Lower leg skin (tissue), 4 donors: ENCODE results near the gene PLEKHG7. TPM values are rescaled to one million over a fixed set of nuclear protein-coding genes. Genes with fewer than 3 reads are reported as not detected.

Experiments used
- DNase-seq, 2 donors: peaks; one replicate each; pipeline ENCODE4 v3.0.0-alpha.2; 2019; ENCODE audit warnings: low spot score in 2 of 2
- H3K4me3 ChIP-seq: fragments of 200-600 bp; sonication (generic); 2 replicates; pipeline ENCODE4 v1.5.1; 2017; ENCODE audit warnings: mild to moderate bottlenecking, low read depth; ENCODE audit not compliant: poor library complexity, severe bottlenecking
- POLR2A ChIP-seq, 2 donors: fragments of 450-650 bp; IDR thresholded peaks; one replicate each; pipeline ENCODE4 v1.6.1; 2016 to 2017; ENCODE audit warnings: antibody characterized with exemption in 2 of 2, mild to moderate bottlenecking in 1 of 2, moderate library complexity in 1 of 2
- WGBS, 2 donors: methylation state at CpG; one replicate each; pipeline ENCODE4 v1.1.5; 2018; 5-methylcytosine and 5-hydroxymethylcytosine counted together
- intact Hi-C: fragments of 100-400 bp; cut with DNase I; formaldehyde crosslinking; loops from one replicate; pipeline ENCODE4 v1.15.0; 2023; ENCODE audit warnings: low total_unique reads
- total RNA-seq, 4 donors: library from RNA; depleted of rRNA; stranded (reverse); fragments of >200 nt; gene quantifications; one replicate each; pipeline ENCODE4 v1.1.0, GENCODE V29; 2016
- TF ChIP-seq, protein P1 (sequence below), 3 donors: fragments of 450-650 bp; IDR thresholded peaks; one replicate each; pipeline ENCODE4 v1.5.1; 2016; ENCODE audit warnings: antibody characterized with exemption in 3 of 3, mild to moderate bottlenecking in 3 of 3, moderate library complexity in 2 of 3

Gene PLEKHG7
- total RNA-seq, 4 donors from 2014 or later = not detected

DNA sequence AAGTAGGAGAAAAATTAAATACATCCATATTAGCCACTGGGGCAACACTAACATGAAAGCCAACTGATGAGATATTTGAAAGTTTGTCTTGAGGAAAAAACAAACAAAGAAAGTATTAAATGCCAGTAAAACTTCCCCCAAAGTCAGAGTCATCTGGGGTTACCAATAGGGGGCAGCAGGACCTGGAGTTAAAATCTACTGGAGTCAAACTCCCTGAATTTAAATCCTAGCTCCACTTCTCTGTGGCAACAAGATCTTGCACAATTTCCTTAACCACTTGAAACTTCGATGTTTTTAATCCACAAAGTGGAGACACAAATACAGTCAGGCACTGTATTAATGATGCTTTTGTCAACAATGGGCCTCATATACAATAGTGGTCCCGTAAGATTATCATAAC lies 14.4 kb downstream of the PLEKHG7 start:
- TF ChIP-seq POLR2A (IDR thresholded peaks at IDR 0.05) = no peak
- 69 to 79% methylated on average over 2 of the region's 2 CpGs for WGBS, 2 donors
- no peak for DNase-seq
- intact Hi-C loops = no loop called here
- no peak overlapping the region for H3K4me3 ChIP-seq

DNA sequence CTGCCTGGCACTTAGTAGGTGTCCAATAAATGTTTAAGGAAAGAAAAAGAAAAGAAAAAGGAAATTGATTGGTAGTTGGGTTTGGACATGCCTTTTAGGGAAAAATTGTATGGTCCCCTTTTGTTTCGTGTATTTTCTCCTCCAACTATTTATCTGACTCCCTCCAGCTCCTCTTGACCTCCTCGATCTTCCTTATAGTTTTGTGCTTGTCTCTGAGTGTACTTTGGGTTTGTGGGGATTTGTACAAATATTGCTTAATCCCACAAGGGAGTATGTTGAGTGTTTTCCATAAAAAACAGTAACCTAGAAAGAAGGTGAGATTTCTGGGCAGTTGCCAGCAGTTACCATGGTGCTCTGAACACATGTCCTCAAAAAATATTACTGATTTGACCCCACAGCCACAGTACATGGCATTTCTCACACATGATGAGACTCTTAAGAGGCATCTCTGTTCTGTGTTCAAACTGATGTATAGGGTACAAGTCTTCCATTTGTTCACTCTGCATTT lies 15.7 kb downstream of the PLEKHG7 start:
- no peak for DNase-seq
- 85 to 94% methylated on average over 2 of the region's 2 CpGs for WGBS, 2 donors
- intact Hi-C loops = no loop called here
- no peak overlapping the region for H3K4me3 ChIP-seq
- TF ChIP-seq, protein P1, sequence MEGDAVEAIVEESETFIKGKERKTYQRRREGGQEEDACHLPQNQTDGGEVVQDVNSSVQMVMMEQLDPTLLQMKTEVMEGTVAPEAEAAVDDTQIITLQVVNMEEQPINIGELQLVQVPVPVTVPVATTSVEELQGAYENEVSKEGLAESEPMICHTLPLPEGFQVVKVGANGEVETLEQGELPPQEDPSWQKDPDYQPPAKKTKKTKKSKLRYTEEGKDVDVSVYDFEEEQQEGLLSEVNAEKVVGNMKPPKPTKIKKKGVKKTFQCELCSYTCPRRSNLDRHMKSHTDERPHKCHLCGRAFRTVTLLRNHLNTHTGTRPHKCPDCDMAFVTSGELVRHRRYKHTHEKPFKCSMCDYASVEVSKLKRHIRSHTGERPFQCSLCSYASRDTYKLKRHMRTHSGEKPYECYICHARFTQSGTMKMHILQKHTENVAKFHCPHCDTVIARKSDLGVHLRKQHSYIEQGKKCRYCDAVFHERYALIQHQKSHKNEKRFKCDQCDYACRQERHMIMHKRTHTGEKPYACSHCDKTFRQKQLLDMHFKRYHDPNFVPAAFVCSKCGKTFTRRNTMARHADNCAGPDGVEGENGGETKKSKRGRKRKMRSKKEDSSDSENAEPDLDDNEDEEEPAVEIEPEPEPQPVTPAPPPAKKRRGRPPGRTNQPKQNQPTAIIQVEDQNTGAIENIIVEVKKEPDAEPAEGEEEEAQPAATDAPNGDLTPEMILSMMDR (IDR thresholded peaks at IDR 0.05) = no peak
- TF ChIP-seq POLR2A (IDR thresholded peaks at IDR 0.05) = no peak

DNA sequence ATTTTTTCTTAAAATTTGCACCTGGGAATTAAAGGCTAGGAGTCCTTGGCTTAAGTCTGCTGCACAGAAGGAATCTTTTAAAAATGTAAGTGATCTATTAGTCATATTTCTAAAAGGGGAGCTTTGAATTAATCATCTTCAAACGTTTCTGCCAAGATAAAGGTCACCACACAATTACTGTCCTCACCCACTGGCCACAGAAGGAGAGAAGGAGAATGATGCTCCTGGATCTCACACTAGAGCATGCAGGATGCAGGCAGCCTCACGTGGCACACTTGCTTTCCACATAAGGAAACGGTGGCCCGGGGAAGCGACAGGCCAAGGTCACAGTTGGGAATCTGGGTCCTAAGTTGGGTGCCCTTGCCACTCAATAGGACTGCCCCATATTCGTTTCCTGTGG lies 16.9 kb downstream of the PLEKHG7 start:
- 49 to 64% methylated on average over 6 of the region's 6 CpGs for WGBS, 2 donors
- no peak for TF ChIP-seq POLR2A (IDR thresholded peaks at IDR 0.05)
- TF ChIP-seq, protein P1 (IDR thresholded peaks at IDR 0.05) = no peak
- no peak for DNase-seq
- intact Hi-C loops = no loop called here
- H3K4me3 ChIP-seq = no peak overlapping the region

DNA sequence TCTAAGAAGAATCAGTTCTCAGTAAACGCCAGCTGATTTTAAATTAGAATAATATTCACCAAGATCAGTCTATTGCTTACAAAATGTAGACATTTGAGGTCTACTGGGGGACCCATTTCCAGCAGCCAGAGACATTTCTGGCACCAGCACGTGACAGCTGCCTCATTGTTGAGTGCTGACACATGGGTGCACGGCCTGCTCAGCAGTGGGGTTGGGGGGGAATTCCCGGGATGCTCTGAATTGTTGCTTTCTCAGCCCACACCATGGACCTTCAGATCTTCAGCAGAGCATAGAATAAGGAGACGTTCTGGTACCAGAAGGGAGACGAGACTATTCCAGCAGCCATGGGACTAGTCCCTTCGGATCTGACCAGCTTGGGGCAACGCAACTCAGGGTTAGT lies 18.3 kb downstream of the PLEKHG7 start:
- TF ChIP-seq, protein P1 (IDR thresholded peaks at IDR 0.05) = no peak
- no peak for TF ChIP-seq POLR2A (IDR thresholded peaks at IDR 0.05)
- no peak overlapping the region for H3K4me3 ChIP-seq
- WGBS, 2 donors = 83 to 87% methylated on average over 8 of the region's 8 CpGs
- intact Hi-C loops = no loop called here
- no peak for DNase-seq

DNA sequence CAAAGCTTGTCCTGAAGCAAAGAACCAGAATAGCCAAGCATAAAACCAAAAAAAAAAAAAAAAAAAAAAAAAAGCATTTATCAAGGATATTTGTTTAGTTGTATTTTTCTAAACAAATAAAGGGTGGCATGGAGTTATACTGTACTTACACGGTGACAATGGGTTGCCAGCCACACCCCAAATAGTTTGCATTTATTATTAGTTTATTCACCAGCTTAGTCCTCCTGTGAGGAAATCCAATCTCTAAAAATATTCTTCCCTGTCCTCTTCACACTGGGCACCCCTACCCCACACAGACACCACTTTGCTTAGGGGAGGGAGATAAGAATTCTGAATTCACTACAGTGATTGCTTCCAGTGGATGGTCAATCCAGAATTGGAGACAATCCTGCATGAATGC lies 18.9 kb downstream of the PLEKHG7 start:
- intact Hi-C loops = no loop called here

DNA sequence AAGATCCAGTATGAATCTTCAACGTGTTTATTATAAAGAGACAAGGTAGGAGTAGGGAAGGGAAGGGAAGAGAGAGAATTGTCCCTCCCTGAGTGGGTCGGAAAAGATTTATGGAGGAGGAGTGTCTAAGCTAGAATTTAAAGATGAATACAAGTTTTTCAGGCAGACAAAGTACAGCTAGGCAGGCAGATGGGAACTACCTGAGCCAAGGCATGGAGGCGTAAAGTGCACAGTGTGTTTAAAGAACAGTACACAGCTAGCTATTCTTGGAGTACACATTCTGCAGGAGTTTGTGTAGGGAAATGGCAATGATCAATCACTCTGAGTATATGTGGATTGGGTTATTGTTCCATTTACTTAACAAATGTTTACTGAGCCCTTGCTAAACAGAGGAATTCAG lies 20.1 kb downstream of the PLEKHG7 start:
- intact Hi-C loops = no loop called here
- no peak overlapping the region for H3K4me3 ChIP-seq
- TF ChIP-seq POLR2A (IDR thresholded peaks at IDR 0.05) = no peak
- TF ChIP-seq, protein P1 (IDR thresholded peaks at IDR 0.05) = no peak
- no peak for DNase-seq
- WGBS, 2 donors = 64 to 71% methylated on average over 3 of the region's 3 CpGs

More for the DNA sequence above, 18.9 kb downstream of the PLEKHG7 start:
- no peak overlapping the region for H3K4me3 ChIP-seq
- 50 to 60% methylated on average over 1 of the region's 1 CpG for WGBS, 2 donors
- TF ChIP-seq, protein P1 (IDR thresholded peaks at IDR 0.05) = no peak
- TF ChIP-seq POLR2A (IDR thresholded peaks at IDR 0.05) = no peak
- DNase-seq = no peak
